OCI-LY3 (cell line): ENCODE measurements around the gene GPRC5B.

Experiments
- EZH2phosphoT487 ChIP-seq: fragments of 200-600 bp; shearing (Covaris generic); IDR thresholded peaks from 2 replicates; pipeline ENCODE4 v1.6.1; 2018; ENCODE audit warnings: antibody characterized with exemption, mixed run types, low read depth
- TF ChIP-seq, protein P1 (sequence below): fragments of 200-600, 300-600 bp; sonication (generic); IDR thresholded peaks from 2 replicates; pipeline ENCODE4 v1.5.1; 2014; ENCODE audit warnings: antibody characterized with exemption, low read length, low read depth

DNA sequence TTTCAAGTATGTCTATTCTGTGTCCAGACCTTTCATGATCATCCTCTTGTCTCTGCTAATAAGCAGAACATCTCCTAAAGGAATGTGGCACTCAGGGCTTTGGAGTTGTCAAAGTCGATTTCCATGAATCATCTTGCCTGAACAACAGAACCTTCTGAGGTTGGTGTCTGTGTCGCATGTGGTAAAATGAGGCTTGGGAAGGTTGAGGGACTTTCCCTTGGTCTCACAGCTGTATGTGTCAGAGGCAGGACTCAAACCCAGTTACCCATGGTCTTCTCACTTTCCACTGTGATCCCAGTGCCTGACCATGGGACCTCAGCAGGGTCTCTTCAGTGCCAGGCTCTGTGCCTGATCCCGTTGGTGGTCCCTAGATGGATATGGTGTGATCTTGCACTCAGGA is 4.2 kb upstream of the GPRC5B start:
- TF ChIP-seq EZH2phosphoT487, result no peak
- TF ChIP-seq, protein P1, sequence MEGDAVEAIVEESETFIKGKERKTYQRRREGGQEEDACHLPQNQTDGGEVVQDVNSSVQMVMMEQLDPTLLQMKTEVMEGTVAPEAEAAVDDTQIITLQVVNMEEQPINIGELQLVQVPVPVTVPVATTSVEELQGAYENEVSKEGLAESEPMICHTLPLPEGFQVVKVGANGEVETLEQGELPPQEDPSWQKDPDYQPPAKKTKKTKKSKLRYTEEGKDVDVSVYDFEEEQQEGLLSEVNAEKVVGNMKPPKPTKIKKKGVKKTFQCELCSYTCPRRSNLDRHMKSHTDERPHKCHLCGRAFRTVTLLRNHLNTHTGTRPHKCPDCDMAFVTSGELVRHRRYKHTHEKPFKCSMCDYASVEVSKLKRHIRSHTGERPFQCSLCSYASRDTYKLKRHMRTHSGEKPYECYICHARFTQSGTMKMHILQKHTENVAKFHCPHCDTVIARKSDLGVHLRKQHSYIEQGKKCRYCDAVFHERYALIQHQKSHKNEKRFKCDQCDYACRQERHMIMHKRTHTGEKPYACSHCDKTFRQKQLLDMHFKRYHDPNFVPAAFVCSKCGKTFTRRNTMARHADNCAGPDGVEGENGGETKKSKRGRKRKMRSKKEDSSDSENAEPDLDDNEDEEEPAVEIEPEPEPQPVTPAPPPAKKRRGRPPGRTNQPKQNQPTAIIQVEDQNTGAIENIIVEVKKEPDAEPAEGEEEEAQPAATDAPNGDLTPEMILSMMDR, result no peak
